Central memory CD8-positive, alpha-beta T cell (primary cell): ENCODE measurements around the gene SEMA7A.
A peak's percentile ranks its signal among the peaks of the same experiment; 100 is the strongest.

Experiments
- ATAC-seq: fragments of 150-1000 bp; cut with Tn5 transposase; replicated peaks from 2 replicates; pipeline ENCODE4 v1.10.0; 2022; ENCODE audit warnings: mild to moderate bottlenecking, moderate FRiP score, moderate number of reproducible peaks; ENCODE audit not compliant: poor library complexity, severe bottlenecking; ENCODE audit errors: extremely low read depth
- DNase-seq, 2 donors: peaks; one replicate each; pipeline ENCODE4 v3.0.0; 2021; ENCODE audit warnings: low spot score in 2 of 2
- H3K27ac Mint-ChIP-seq: one replicate; pipeline ENCODE4 v1.8.0; 2022; ENCODE audit warnings: low read depth, mild to moderate bottlenecking, moderate library complexity, mixed read lengths
- H3K27me3 Mint-ChIP-seq: one replicate; pipeline ENCODE4 v1.8.0; 2022; ENCODE audit warnings: mixed read lengths
- H3K36me3 Mint-ChIP-seq: one replicate; pipeline ENCODE4 v1.8.0; 2022; ENCODE audit warnings: mild to moderate bottlenecking, moderate library complexity, mixed read lengths; ENCODE audit not compliant: insufficient read depth
- H3K4me1 Mint-ChIP-seq: one replicate; pipeline ENCODE4 v1.8.0; 2022; ENCODE audit warnings: mixed read lengths
- H3K4me3 Mint-ChIP-seq: one replicate; pipeline ENCODE4 v1.8.0; 2022; ENCODE audit warnings: mild to moderate bottlenecking, moderate library complexity, mixed read lengths
- H3K9me3 Mint-ChIP-seq: one replicate; pipeline ENCODE4 v1.8.0; 2022; ENCODE audit warnings: mixed read lengths

SEMA7A gene

DNA sequence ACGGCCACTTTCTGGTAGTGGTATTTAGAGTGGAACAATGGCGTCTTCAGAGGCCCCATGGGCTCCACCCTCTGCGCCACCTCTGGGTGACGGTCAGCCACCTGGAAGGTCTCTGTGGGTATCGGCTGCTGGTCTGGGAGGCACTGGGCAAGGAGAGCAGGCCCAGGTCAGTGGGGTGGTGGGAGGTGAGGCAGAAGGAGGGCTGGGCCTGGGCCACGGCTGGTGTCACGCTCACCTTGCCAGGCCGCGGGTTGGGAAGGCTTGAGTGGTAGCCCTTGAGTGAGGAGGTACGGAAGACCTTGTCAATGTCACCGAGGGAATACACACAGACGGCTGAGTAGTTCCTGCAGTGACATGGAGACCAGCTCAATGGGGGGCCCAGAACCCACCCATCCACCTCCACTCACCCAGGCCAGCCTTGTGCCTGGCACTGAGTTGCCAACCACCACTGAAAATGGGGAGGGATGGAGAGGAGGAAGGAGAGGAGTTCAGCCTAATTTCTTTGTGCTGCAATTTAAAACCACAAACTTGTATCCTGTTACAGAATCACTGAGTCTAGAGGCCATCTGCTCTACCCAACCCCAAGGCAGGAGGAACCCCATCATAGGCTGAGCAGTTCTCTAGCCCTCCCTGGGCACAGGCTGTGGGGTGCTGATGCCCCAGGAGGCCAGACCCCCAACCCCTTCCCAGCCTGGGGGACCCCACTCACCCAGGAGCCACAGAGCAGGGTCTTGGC is 19.0 kb downstream of the SEMA7A start:
- H3K4me3 Mint-ChIP-seq, result no peak overlapping the region

DNA sequence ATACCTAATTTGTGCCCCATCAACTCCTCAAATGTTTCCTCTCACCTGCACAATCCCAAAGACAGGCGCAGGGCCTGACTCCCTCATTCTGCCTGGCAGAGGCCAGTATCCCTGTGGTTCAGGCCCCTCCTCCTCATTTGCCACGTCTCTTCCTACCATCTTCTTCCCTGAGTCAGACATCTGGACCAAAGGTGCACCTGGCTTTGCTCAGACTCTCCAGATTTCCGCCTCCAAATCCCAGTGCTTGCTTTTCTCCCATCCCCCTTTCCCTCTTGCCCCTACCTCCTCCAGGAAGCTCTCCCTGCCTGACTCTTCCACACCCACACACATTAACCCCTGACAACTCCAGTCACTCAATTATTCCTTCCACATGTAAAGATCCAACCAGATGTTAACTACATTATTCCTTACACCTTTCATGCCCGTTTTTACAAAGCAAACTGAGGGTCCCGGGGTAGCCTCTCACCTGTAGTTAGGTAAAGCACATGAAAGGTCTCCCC is 19.6 kb downstream of the SEMA7A start:
- H3K4me1 Mint-ChIP-seq, result peaks cover 37% of the 10 kb centered on the region
- no peaks in the 10 kb centered on the region for H3K9me3 Mint-ChIP-seq
- ATAC-seq (no peak), DNase-seq (no peak)
- no peaks in the 10 kb centered on the region for H3K27me3 Mint-ChIP-seq
- peak overlapping the region; percentile 78 for H3K27ac Mint-ChIP-seq
- no peak overlapping the region for H3K4me3 Mint-ChIP-seq
- peaks cover 14% of the 10 kb centered on the region for H3K36me3 Mint-ChIP-seq

More for the DNA sequence above, 19.0 kb downstream of the SEMA7A start:
- no peak for ATAC-seq
- DNase-seq, result no peak
- peak overlapping the region; percentile 78 for H3K27ac Mint-ChIP-seq
- H3K9me3 Mint-ChIP-seq, result no peaks in the 10 kb centered on the region
- peaks cover 13% of the 10 kb centered on the region for H3K36me3 Mint-ChIP-seq
- H3K4me1 Mint-ChIP-seq, result peaks cover 42% of the 10 kb centered on the region
- no peaks in the 10 kb centered on the region for H3K27me3 Mint-ChIP-seq

DNA sequence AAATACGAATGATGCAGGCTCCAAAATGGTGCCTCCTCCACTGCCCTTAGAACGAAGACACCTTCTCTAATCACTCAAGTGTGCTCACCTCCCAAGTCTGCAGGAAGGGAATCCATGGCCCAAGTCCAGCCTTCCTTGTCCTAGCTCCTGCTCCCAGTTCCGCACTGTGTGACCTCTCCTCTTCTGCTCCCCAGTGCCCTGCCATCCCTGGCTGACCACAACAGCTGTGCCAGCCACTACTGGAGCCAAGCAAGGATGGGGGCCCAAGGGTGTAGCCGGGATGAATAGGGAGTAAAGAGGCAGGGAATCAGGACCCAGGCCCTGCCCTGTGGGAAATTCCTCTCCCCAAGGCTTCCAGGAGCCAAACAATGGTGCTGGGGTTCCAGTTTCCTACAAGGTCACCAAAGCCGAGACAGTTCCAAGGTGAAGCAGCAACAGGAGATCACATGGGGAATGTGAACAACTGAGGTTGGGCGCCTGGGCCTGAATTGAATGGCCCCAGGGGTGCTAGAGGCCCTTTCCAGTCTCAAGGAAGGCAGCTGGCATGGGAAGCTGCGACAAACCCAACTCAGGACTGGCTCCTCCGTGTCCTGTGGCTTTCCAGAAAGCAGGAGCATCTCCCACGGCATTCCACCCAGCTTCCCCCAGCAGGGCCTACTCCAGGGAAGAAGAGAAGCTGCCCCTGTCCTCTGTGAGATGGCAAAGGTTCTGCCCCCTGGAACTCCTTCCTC is 20.2 kb downstream of the SEMA7A start:
- ATAC-seq (no peak), DNase-seq (no peak)
- Mint-ChIP-seq H3K36me3 (peaks cover 14% of the 10 kb centered on the region), H3K9me3 (no peaks in the 10 kb centered on the region), H3K4me1 (peaks cover 37% of the 10 kb centered on the region), H3K4me3 (no peak overlapping the region), H3K27me3 (no peaks in the 10 kb centered on the region), H3K27ac (peak overlapping the region; percentile 78)

DNA sequence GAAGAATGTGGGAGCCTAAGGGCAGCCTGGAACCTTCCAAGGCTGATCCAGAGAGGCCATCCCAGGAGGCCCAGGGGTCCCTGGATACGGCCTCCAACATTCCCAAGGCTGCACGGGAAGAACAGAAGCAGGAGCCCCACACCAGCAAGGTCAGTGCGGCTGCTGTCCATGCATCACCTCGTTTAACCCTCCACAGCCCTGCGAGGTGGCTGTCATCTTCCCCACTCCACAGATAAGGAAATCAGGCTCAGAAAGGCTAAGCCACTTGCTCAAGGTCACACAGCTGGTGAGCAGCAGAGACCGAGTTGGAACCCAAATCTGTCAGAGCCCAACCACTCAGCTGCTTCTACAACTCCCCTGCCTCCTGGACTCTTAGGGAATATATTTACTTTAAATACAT is 21.6 kb downstream of the SEMA7A start:
- no peak overlapping the region for H3K27ac Mint-ChIP-seq
- H3K36me3 Mint-ChIP-seq, result peaks cover 14% of the 10 kb centered on the region
- peaks cover 36% of the 10 kb centered on the region for H3K4me1 Mint-ChIP-seq
- ATAC-seq (no peak), DNase-seq (no peak)
- H3K27me3 Mint-ChIP-seq, result no peaks in the 10 kb centered on the region
- no peak overlapping the region for H3K4me3 Mint-ChIP-seq
- no peaks in the 10 kb centered on the region for H3K9me3 Mint-ChIP-seq

DNA sequence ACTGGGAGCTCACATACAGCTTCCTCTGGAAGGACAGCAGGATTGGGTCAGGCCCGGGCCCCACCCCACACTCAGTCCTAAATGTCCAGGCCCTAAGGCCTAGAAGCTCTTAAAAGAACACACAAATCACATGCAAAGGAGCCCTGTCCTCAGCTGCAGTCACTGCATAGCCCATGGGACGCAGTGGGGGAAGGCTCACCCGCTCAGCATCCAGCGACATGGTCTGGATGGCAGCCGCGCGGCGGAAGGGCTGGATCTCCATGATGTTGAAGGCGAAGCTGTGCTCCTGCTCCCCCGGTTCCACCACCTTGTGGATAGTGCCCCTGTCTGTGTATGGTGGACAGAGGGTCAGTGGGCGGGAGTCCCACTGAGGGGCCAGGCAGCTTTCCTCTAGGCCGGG is 22.1 kb downstream of the SEMA7A start:
- Mint-ChIP-seq H3K4me1 (peaks cover 36% of the 10 kb centered on the region), H3K9me3 (no peaks in the 10 kb centered on the region), H3K4me3 (no peak overlapping the region), H3K36me3 (peaks cover 12% of the 10 kb centered on the region), H3K27me3 (no peaks in the 10 kb centered on the region), H3K27ac (no peak overlapping the region)
- no peak for ATAC-seq
- DNase-seq, result no peak

DNA sequence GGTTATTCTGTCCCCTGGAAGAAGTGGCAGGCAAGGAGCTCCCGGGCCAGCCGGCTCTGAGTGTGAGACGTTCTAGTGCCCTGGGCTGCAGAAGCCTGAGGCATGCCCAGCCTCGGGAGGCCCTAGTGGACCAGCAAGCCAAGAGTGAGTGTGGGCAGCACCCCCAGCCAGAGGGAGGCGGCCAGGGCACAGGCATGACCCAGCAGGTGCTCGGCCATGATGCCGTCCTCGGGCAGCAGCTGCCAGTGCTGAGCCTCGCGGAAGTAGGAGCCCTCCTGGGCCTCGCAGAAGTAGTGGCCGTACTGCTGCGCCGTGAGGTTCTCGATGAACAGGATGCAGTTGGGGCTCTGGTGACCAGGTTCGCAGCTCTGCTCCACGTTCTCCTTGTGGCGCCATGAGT is 23.3 kb downstream of the SEMA7A start:
- ATAC-seq (no peak), DNase-seq (no peak)
- Mint-ChIP-seq H3K4me1 (peaks cover 31% of the 10 kb centered on the region), H3K4me3 (no peak overlapping the region), H3K27me3 (no peaks in the 10 kb centered on the region), H3K9me3 (no peaks in the 10 kb centered on the region), H3K36me3 (peaks cover 10% of the 10 kb centered on the region), H3K27ac (no peak overlapping the region)

DNA sequence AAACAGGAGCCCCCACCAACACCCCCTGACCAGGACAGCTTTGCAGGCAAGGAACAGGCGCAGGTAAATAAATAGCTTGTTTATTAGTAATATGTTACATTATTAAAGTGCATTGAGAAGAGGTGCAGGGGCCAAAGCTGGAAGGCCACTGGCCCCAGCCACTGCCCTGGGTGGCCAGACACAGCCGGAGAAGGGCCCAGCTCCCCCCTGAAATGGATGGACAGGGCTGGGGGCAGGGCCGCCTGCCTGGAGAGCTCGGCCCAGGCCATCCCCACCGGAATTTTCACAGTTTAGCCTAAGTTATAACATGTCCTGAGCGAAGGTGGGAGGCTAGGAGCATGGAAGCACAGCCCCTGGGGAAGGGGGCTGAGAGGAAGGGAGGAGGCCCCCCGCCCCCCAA is 24.5 kb downstream of the SEMA7A start:
- H3K9me3 Mint-ChIP-seq, result no peaks in the 10 kb centered on the region
- ATAC-seq, result no peak
- H3K36me3 Mint-ChIP-seq, result peaks cover 5% of the 10 kb centered on the region
- DNase-seq, result no peak
- H3K27ac Mint-ChIP-seq, result no peak overlapping the region
- H3K4me3 Mint-ChIP-seq, result no peak overlapping the region
- no peaks in the 10 kb centered on the region for H3K27me3 Mint-ChIP-seq
- H3K4me1 Mint-ChIP-seq, result peaks cover 27% of the 10 kb centered on the region

DNA sequence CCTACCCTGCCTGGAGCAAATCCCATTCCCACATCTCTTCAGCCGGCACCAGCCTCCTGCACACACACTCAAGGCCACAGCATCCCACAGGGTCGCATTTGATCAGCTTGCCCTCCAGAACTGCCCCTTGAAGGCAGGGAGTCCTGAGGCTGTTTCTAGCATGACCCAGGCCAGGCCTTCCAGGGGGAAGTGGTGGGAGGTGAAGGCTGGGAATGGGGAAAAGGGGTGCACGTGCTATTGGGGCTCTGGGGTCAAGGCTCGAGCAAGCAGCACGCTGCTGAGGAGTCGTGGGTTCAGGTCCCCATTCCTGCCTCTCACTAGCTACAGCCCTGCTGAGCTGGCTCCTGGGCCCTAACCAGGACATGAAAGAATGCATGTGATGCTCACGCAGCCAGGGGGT is 24.9 kb downstream of the SEMA7A start:
- Mint-ChIP-seq H3K9me3 (no peaks in the 10 kb centered on the region), H3K27me3 (no peaks in the 10 kb centered on the region), H3K4me3 (no peak overlapping the region)

DNA sequence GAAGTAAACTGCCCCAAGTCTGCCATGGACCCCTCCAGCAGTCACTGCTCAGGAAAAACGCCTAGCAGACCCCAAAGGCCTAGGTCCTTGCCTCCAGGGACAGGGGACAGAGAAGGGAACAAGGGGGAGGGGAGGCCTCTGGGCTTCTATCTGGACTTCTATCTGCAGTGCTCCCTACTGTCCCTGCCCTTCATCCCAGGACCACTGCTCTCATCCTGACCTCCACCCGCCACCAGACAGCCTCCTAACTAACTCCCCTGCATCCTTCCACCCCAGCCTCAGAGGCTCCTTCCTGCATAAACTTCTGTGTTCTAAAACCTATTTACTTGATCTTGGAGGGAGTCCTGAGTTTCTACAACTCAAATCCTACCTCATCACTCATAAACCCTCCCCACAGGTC is 25.4 kb downstream of the SEMA7A start:
- Mint-ChIP-seq H3K4me1 (peaks cover 27% of the 10 kb centered on the region), H3K36me3 (peaks cover 5% of the 10 kb centered on the region), H3K4me3 (no peak overlapping the region), H3K9me3 (no peaks in the 10 kb centered on the region), H3K27ac (peak overlapping the region; percentile 22), H3K27me3 (no peaks in the 10 kb centered on the region)
- no peak for DNase-seq
- ATAC-seq, result no peak

More for the DNA sequence above, 24.9 kb downstream of the SEMA7A start:
- ATAC-seq, result no peak
- peak overlapping the region; percentile 22 for H3K27ac Mint-ChIP-seq
- H3K36me3 Mint-ChIP-seq, result peaks cover 5% of the 10 kb centered on the region
- no peak for DNase-seq
- H3K4me1 Mint-ChIP-seq, result peaks cover 27% of the 10 kb centered on the region

DNA sequence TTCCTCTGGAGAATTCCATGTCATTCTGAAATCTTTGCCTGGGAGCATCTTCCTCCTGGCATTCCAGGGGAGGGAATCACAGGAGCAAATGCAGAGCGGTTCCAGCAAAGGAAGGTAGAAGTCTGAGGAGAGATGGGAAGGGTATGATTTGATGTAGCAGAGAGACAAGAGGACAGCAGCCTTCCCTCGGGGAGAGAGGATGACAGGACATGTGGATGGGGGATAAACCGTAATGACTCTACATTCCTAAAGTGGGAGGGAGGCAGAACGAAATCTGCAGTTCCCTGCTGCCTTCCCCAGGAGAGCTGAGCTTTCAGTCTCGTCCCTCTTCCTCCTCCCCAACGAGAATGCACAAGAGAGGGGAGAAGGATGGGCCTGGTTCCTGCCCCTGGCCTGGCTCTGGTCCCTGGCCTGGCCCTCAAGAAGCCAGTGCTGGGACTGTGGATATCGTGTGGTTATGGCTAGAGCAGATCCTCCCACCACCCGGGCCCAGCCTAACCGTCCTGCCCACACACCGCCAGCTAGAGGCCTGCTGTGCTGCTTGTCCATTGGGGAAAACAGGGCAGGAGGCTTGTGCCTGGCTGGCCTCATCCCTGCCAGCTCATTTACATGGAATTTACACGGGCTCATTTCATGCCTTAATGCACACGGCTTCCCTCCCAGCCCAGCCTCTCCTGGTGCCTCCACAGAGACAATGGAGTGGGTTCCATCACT is 26.6 kb downstream of the SEMA7A start:
- DNase-seq (no peak), ATAC-seq (no peak)
- no peak overlapping the region for H3K4me3 Mint-ChIP-seq
- H3K27me3 Mint-ChIP-seq, result no peaks in the 10 kb centered on the region
- H3K4me1 Mint-ChIP-seq, result peaks cover 35% of the 10 kb centered on the region
- H3K36me3 Mint-ChIP-seq, result peaks cover 5% of the 10 kb centered on the region
- peak overlapping the region; percentile 72 for H3K27ac Mint-ChIP-seq
- H3K9me3 Mint-ChIP-seq, result no peaks in the 10 kb centered on the region

DNA sequence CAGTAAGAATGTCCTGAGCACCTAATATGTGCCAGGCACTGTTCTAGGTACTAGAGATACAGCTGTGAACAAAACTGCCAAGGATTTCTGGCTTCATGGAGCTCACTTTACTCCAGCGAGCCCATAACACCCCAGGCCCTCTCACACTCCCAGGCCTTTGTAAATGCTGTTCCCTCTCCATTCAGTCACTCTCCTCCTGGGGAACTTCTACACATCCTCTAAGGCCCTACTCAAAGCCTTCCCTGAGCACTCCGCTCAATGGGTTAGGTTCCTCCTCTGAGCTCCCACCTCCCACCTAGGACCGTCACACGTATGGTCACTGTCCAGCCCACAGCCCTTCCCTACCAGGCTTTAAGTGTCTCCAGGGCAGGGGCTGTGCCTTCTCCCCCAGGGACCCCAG is 27.2 kb downstream of the SEMA7A start:
- Mint-ChIP-seq H3K27ac (peak overlapping the region; percentile 72), H3K9me3 (no peaks in the 10 kb centered on the region), H3K36me3 (peaks cover 4% of the 10 kb centered on the region), H3K4me3 (no peak overlapping the region), H3K4me1 (peaks cover 42% of the 10 kb centered on the region), H3K27me3 (no peaks in the 10 kb centered on the region)
- DNase-seq, result no peak
- no peak for ATAC-seq

DNA sequence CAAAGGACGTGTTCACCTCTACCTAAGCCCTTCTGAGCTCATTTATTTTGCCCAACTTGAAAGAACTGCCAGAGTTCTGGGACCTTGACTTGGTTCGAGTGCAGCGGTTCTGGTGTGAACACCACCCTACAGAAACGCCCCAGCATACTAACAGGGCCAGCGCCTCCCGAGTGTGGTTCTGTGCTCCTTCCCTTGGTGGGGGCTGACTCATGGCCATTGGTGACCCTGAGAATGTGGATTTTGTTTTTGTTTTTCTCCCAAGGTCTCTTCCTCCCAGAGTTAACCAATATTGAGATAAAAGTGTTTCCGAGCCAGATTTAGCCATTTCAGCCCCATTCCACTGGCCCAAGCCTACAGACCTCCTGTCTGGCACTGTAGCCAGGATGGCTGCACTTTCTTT is 27.9 kb downstream of the SEMA7A start:
- no peak overlapping the region for H3K4me3 Mint-ChIP-seq
- H3K27ac Mint-ChIP-seq, result peak overlapping the region; percentile 72
- peaks cover 49% of the 10 kb centered on the region for H3K4me1 Mint-ChIP-seq
- peaks cover 4% of the 10 kb centered on the region for H3K36me3 Mint-ChIP-seq
- no peaks in the 10 kb centered on the region for H3K27me3 Mint-ChIP-seq
- DNase-seq (no peak), ATAC-seq (no peak)
- no peaks in the 10 kb centered on the region for H3K9me3 Mint-ChIP-seq
